Measurements from ENCODE around the gene THTPA.
"Not testable (repeated sequence)": the region's sequence is repeated elsewhere in the genome, so short reads cannot be mapped to it uniquely, and the experiment has no call there.

DNA sequence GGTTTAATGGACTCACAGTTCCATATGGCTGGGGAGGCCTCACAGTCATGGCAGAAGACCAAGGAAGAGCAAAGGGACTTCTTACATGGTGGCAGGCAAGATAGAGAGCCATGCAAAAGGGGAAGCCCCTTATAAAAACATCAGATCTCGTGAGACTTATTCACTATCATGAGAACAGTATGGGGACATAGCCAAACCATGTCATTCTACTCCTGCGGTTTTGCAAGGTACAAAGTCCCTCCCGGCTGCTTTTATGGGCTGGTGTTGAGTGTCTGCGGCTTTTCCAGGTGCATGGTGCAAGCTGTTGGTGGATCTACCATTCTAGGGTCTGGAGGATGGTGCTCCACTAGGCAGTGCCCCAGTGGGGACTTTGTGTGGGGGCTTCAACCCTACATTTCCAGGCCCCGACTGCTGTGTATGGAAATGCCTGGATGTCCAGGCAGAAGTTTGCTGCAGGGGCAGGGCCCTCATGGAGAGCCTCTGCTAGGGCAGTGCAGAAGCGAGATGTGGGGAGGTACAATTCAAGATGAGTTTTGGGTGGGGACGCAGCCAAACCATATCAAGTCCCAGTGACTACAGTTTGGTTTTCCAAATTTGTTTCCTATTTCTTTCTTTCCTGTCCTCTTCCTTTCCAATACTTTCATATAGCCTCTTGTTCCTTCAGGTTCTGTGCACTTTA, 53.5 kb downstream of the THTPA start:
- TF ChIP-seq NFYC (CRISPR knock-in tag; IDR thresholded peaks at IDR 0.05) (peak; percentile 39; the same call in 1 of the 2 replicates), KDM5A (IDR thresholded peaks at IDR 0.05; ENCODE audit: borderline replicate concordance, low read length) (peak; percentile 10; the same call in 1 of the 2 replicates), POLR2A (IDR thresholded peaks at IDR 0.05; ENCODE audit: insufficient read depth in 1 of 2, low read depth in 2 of 2, low read length in 2 of 2) (peak; percentile 34 to 42; a peak in 3 of 4 replicates), RAD21 (CRISPR knock-in tag; IDR thresholded peaks at IDR 0.05) (peak; percentile 53), CHD2 (IDR thresholded peaks at IDR 0.05; ENCODE audit: low read depth, low read length) (peak; percentile 85), MIXL1 (CRISPR knock-in tag; IDR thresholded peaks at IDR 0.05) (peak; percentile 68; the same call in 1 of the 2 replicates), CBFB (CRISPR knock-in tag; IDR thresholded peaks at IDR 0.05) (peak; percentile 100), ZNF577 (CRISPR knock-in tag; IDR thresholded peaks at IDR 0.05; ENCODE audit: borderline replicate concordance, low read depth) (0 out of 2 replicates have a peak, but pooled peaks have one; percentile 4)
- not testable (repeated sequence) for TF ChIP-seq GABPA (IDR thresholded peaks at IDR 0.05; ENCODE audit: low read depth, low read length); GABPA (CRISPR knock-in tag; IDR thresholded peaks at IDR 0.05; ENCODE audit: low read depth); XRCC5 (optimal IDR thresholded peaks at IDR 0.05; ENCODE audit: low read length); REXO4 (CRISPR knock-in tag; IDR thresholded peaks at IDR 0.05; ENCODE audit: borderline replicate concordance); HNRNPLL (IDR thresholded peaks at IDR 0.05; ENCODE audit: low read depth, low read length, poor library complexity, severe bottlenecking)
- TF ChIP-seq, protein P1, sequence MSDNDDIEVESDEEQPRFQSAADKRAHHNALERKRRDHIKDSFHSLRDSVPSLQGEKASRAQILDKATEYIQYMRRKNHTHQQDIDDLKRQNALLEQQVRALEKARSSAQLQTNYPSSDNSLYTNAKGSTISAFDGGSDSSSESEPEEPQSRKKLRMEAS (IDR thresholded peaks at IDR 0.05): not testable (repeated sequence)
- TF ChIP-seq, protein P2, sequence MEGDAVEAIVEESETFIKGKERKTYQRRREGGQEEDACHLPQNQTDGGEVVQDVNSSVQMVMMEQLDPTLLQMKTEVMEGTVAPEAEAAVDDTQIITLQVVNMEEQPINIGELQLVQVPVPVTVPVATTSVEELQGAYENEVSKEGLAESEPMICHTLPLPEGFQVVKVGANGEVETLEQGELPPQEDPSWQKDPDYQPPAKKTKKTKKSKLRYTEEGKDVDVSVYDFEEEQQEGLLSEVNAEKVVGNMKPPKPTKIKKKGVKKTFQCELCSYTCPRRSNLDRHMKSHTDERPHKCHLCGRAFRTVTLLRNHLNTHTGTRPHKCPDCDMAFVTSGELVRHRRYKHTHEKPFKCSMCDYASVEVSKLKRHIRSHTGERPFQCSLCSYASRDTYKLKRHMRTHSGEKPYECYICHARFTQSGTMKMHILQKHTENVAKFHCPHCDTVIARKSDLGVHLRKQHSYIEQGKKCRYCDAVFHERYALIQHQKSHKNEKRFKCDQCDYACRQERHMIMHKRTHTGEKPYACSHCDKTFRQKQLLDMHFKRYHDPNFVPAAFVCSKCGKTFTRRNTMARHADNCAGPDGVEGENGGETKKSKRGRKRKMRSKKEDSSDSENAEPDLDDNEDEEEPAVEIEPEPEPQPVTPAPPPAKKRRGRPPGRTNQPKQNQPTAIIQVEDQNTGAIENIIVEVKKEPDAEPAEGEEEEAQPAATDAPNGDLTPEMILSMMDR (CRISPR knock-in tag; IDR thresholded peaks at IDR 0.05): peak; percentile 16; the same call in 1 of the 2 replicates

Measured in HepG2 (cell line).